HG03469 (cell line): Measurements from ENCODE around the gene EEF1A2.
A peak's percentile ranks its signal among the peaks of the same experiment; 100 is the strongest.

Experiments
- ATAC-seq: cut with Tn5 transposase; IDR thresholded peaks from one replicate; pipeline ENCODE4 v1.9.1; 2021; ENCODE audit warnings: mild to moderate bottlenecking, moderate library complexity, moderate number of reproducible peaks; ENCODE audit not compliant: unreplicated experiment

The EEF1A2 gene

DNA sequence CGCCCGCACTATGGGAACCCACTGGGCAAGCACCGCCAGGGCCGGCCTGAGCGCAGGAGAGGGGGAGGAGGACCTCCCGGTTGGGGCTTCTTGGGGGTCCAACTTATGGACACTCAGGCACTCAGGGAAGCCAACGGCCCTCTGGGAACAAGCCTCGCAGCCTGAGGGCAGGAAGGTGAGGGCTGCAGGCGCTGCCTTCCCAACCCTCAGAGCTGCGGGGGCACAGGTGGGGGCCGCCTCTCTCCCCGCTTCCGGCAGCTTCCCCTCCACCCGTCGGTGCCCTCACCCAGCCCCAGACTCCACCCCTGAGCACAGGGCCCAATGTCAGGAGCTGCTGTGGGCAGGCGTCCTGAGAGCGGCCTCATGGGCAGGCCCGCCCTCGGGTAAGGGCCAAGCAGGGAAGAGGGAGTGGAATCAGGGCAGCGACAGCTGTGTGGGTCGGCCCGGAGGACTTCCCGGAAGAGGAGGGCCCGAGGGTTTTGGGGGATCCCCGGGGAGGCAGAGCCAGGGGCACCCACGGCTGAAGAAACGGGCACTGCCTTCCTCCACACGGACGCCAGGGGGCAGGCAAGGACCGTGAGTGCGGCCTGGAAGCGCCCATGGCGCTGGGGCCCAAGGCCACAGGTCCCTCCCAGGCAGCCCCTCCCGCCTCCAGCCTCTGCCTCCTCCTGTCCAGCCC, 38.8 kb upstream of the EEF1A2 start:
- ATAC-seq: peak; percentile 55

DNA sequence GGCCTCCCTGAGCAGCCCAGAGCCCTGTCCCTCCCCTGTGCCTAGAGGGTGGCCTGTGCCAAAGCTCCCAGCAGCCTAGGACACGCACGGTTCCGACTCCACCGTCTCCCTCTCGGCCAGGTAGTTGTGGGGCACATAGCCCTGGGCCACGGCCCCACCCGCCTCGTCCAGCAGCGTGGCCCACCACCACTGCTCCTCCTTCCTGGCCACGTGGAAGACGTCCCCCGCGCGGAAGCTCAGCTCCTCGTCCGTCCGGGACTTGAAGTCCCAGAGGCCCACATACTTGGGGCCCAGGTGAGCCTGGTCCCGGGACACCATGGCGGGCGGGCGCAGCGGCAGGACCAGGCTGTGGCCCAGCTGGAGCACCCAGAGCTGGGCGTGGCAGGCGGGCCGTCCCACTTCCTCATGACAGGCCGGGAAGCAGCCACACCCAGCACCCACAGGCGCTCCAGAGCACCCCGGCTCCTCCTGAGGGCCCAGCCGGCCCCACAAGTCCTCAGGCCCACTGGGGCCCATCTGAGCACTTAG, 38.2 kb upstream of the EEF1A2 start, which contains the start of gene PTK6:
PTK6 (minus strand) TSS at position 380 of the 528 bp plus-strand sequence; CDS start at position 318, 62 bp downstream.
- peak; percentile 5 for ATAC-seq

DNA sequence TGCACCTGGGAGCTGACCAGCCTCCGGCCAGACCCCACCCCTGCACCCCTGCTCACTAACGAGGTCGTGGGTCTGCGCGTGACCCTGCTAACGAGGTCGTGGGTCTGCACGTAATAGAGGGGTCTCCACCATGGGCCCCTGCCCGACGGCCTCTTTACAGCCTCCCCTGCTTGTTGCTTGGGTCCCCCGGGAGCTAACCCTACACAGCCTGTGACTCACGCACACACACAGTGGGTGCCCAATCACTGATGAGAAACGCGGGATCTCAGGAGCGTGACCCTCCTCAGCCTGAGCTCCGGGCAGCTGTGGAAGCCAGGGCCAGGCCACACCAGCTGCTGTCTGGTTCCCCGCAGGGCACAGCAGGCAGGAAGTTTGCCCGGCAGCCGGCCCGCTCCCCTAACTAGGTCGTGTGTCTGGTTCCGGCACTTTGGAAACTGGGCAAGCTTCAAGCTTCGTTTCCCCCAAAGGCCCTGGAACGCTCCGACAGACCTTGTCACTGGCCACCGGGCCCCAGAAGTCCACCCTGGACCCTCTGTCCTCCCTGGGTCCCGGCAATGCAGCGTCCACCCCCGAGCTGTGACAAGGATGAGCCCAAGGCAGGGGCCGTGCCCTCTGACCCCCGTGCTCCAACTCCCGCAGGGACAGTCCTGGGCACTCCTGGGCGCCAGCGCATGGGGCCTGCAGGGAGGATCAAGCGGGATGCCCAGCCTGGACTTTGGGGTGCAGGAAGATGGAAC, 37.5 kb upstream of the EEF1A2 start:
- no peak for ATAC-seq

DNA sequence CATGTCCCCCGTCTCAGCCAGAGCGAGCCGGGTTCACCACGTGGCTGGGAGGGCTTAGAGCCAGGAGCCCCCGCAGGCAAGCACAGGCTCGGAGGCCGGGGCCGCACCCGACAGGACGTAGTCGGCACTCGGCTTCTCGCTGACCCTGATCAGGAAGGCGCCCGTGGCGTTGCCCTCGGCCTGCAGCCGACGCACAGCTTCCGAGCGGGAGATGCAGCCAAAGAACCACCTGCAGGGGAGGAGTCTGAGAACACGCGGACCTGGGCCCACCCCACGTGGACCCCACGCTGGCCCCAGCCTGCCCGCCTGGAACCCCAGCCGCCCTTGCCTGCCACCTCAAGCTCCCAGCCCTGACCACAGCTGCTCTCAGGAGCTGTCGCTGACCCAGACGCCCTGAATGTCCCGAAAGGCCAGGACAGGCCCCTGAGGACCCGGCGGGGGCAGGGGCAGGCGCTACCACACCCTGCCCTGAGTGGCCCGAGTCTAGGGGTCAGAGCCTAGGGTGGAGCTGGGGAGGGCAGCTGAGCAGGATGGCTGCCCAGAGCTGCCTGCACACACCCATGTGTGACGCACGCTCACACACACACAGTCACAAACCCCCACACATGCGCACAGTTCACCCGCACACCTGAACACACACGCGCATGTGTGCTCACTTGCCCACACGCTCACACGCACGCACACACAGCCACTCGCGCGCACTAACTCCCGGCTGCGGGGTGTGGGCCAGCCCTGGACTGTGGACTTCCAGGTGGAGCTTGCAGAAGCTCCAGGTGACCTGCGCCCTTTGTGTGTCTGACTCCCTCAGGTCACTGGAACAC, 36.2 kb upstream of the EEF1A2 start:
- ATAC-seq: no peak

DNA sequence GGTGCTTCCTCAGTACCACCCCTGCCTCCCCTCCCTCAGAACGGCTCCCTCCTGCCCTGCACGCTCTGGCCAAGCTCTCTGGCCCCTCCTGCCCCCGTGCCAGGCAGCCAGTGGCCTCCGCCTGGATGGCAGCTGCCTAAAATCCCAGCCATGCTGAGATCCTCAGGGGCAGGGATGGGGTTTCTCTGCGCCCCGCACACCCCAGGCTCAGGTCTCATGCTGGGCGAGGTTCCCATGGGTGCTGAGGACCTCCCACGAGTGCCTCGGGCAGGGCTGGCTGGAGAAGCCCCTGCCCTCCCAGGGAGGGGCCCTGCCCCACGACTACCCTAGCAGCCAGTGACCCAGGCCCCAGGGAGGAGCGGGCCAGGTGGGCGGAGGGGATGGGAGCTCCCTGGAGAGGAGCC, 35.5 kb upstream of the EEF1A2 start:
- ATAC-seq: no peak

DNA sequence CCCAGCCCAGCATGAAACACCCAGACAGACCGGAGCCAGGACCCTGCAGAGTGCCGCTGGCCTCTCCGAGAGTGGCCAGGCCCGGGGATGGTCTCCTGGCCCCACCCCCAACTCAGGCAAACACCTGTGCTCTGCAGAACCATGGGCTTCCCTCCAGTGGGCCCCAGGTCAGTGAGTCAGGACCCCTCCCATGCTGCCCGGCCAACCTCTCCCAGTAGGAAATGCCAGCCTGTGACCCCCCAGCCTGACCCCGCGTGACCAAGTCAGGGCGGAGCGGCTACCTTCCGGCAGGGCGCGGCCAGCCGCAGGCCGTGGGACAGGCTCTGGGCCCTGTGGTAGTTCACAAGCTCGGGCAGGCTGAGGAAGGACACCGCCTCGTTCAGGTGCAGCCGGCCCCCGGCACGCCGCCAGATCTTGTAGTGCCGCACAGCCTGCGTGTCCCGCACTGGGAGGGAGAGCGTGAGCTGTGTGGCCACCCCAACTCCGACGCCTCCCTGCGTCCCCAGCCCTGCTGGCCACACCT, 35.0 kb upstream of the EEF1A2 start:
- no peak for ATAC-seq

DNA sequence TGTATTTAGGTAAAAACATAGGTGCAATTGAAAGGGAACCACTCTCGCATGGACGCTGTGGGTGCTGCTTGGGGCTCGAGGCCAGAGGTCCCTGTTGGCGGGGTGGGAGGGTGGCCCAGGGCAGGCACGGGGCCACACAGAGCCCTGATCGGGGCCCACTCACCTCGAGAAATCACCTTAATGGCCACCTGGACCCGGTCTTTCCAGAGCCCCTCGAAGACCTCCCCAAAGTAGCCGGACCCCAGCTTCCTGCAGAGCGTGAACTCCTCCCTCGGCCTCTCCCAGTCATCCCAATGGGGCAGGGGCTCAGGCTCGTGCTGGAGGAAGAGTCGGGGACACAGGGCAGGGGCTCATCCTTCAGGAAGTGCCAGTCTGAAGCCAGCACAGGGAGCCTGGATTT, 34.5 kb upstream of the EEF1A2 start:
- ATAC-seq: no peak

DNA sequence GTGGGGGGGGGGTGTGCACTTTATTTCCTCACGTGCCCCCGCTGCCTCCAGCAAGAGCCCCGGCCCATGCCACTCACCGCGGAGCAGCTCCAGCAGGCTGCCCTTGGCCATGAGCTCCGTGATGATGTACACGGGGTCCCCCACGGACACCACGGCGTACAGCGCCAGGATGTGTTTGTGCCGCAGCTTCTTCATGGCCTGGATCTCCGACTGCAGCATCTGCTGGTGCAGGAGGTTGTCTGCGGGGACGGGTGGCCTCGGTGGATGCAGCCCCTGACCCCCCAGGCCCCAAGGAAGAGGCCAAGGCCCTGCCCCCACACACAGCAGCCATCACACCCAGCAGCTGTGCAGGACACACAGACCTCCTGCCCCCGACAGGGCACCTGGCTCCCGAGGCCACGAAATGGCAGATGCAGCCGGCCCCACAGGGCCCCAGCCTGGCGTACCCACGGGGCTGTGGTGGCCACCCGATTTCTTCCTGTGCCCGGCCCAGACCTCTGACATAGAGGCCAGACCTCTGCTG, 33.6 kb upstream of the EEF1A2 start:
- no peak for ATAC-seq

DNA sequence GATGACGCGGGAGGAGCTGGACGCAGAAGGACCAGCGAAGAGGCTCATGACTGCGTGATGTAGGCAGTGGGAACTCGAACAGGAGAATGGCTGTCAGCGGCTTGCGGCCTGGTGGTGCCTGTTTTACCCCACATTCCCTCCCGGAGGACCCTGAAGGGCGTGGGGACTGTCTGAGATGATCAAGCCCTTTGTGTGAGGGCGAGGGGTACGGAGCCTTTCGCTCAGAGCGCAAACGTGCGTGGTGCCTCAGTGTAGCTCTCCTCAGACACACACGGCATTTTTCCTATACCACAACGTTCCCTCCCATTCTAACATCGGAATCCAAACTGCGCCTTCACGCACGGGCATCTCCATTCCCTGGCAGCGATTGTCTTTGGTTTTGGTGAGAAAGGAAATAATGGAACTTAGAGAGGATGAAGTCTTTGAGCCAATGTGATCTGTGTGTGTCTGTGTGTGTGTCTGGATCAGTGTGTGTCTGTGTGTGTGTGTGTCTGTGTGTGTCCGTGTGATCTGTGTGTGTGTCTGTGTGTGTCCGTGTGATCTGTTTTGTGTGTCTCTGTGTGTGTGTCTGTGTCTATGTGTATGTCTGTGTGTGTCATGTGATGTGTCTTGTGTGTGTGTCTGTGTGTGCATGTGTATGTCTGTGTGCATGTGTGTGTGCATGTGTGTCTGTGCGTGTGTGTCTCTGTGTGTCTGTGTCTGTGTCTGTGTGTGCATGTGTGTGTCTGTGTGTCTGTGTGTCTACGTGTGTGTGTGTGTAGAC, 33.0 kb upstream of the EEF1A2 start:
- no peak for ATAC-seq

DNA sequence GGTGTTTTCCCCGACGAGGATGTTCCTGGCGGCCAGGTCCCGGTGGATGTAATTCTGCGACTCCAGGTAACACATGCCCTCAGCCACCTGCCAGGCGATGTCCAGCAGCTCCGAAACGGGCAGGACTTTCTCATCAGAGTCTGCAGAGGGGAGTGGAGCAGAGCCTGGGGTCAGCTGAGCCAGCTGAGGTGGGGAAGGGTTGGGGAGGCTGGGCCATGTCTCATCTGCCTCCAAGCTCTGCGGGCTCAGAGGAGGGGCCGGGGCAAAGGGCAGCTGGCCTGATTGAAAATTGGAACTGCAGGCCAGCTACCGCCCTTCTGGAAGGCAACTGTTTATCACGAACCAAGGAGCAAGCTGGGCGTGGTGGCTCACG, 31.9 kb upstream of the EEF1A2 start:
- ATAC-seq: no peak

DNA sequence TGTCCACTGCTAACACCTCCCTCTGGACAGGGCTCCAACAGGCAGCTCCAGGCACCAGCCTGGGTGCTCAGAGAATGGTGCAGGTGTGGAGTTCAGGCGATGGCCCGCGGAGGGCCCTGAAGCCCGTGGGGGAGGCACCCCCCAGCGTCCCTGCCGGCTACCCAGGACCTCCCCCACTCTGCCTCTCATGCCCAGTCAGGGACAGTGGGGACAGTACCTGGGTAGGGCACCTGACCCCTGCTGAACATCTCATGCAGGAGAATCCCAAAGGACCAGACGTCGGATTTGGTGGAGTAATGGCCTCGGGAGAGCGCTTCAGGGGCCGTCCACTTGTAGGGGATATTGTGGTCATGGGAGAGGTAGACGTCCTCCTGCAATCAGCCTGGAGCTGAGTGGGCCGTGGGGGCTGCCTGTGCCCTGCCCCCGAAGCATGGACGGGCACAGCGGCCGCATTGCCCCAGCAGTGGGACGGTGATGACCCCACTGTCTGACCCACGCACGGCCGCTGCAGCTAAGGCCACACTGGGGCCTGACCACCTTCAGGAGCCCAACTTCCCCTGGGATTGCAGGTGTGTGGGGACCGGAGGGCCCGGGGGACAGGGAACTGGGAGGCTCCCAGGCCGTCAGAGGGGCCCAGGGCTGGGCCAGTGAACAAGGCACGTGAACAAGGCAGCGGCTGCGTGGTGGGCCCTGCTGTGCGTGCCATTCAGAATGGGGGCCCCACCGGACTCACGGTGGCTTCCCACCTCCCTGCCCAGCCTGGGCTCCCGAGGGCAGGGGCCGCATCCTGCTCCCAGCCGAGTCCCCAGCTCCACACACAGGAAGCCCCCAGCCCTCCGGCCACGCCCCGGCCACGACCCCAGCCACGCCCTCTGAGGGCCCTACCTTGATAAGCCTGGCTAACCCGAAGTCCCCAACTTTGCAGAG, 31.2 kb upstream of the EEF1A2 start:
- no peak for ATAC-seq

DNA sequence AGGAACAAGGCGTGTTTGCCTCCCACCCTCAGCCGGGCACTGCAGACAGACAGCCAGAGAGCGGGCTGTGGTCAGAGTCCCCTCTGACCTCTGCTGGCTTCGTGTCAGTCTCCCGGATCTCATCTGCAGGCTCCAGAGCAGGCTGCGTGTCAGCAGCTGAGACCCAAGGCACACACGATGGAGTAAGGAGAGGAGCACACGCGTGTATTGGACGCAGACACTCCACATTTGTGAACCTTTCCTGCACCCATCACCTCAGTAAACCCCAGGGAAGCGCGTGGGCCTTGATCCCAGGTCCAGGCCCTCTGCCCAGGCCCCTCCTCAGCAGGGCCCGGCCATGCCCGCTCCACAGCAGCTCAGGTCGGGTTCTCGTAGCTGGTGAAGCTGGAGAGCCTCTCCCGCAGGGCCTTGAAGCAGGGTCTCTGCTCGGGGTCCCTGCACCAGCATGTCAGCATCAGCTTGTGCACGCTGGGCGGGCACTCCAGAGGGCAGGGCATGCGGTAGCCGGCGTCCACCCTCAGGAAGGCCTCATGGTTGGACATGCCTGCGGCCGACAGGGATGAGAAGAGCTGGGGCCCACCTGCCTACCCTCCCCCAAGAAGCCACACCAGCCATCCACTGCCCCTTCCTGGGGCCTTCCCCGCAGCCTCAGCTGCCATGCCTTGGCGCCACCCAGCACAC, 30.4 kb upstream of the EEF1A2 start:
- no peak for ATAC-seq

DNA sequence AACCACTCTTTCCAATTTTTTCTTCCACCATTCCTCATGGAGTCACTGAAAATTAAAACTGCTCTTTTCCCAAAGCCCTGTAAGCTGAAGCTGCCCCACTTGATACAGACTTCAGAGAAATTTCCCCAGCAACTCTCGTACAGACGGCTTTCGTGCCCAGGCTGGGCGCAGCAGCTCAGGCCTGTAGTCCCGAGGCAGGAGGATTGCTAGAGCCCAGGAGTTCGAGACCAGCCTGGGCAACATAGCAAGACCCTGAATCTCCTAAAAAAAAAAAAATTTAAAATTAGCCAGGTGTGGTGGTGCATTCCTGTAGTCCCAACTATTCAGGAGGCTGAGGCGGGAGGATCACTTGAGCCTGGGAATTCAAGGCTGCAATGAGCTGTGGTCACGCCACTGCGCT, 28.3 kb upstream of the EEF1A2 start:
- no peak for ATAC-seq

DNA sequence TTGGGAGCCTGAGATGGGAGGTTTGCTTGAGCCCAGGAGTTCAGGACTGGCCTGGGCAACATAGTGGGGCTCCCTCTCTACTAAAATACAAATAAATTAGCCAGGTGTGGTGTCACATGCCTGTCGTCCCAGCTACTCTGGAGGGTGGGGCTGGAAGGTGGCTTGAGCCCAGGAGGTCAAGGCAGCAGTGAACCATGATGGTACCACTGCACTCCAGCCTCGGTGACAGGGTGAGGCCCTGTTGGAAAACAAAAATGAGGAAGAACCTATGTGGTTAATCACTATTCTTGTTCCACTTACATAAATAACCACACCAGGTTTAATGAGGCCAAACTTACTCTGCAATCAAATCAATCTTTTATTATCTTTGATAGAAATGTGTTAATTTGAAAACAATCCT, 27.1 kb upstream of the EEF1A2 start:
- no peak for ATAC-seq

DNA sequence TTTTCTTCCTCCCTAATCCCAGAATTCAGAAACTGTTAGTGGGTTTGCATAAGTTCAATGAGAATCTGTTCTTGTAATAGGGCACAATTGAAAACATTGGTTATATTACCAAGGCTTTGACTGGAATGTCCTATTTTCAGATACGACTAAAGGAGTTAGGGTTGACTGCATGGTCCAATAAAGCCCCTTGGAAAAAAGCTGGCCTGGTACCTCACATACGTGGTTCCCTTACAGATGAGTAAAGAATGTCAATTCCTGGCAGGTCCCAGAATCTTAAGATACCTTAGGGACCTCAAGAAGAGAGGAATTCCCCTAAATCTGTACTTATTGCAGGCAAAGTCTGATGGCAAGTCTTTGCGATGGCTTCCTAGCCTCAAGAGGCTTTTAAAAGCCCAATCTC, 26.3 kb upstream of the EEF1A2 start:
- ATAC-seq: no peak

DNA sequence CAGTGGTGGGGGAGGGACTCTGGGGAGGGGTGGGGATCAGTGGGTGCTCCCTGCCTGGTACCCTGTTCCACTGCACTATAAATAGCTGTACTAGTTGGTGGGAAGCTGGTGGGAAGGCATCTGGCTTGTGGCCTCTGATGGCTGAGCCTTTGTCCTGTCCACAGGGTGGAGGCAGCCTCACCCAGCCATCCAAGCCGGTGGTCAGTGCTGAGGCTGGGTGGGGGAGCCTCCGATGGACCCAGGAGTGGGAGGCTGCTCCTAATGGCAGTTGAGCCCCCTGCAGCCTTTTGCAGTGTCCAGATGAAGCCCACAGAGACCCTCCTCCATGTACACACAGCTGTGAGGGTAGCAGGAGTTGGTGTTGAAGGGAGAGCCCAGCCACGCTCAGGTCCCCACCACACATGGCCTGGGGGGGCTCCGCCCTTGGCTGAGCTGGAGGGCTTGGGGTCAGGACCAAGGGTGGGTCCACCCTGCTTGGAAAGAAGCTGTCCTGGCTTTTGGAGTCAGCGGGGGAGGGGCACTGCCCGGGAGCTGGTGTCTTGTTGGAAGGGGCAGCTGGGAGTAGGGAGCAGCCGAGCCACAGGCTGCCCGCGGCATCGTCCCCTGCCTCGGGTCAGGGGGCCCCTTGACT, 24.2 kb upstream of the EEF1A2 start:
- ATAC-seq: no peak

DNA sequence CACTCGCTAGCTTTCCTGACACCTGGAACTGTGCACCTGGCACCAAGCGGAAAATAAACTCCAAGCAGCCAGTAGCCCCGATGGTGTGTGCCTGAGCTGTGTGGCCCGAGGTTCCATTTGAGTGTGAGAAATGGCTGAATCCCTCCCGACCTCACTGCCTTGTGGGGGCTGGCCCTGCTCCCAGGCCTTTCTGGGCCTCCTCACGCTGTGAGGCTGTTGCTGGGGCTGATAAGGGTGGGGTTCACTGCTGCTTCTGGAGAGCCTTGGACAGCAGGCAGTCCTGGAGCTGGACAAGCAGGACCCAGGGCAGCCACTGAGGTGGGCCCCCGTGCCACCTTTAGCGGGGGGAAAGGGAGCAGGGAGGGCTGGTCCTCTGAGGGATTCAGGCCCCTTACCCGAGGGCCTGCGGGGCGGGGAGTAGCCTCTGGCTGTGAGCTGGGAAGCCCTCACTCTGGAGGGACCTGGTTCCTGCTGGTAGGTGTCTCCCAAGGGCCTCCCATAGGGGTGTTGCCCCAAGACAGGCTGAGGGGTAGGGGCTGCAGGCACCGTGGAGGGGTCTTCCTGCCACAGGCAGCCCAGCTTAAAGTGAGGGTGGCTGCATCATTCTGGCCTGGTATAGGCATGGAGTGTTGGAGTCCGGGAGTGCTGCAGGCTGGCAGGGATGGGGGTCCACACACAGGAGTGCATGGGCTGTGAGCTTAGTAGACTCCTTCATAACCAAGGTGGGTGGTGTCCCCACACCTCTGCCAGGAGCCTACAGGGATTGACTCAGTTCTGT, 23.4 kb upstream of the EEF1A2 start:
- no peak for ATAC-seq
